ENCODE results near the gene UNC79. TPM values are rescaled to one million over a fixed set of nuclear protein-coding genes. Genes with fewer than 3 reads are reported as not detected.

The UNC79 gene
- total and polyA plus RNA-seq, 2 experiments from 2014 or later: 0.15 to 0.20 TPM

- no peak for DNase-seq (ENCODE audit: low spot score)
- Histone ChIP-seq H4K20me1 (ENCODE audit: insufficient read depth, poor library complexity, severe bottlenecking) (no peaks in the 10 kb centered on the region), H3K4me1 (ENCODE audit: insufficient read depth) (no peaks in the 10 kb centered on the region), H3K79me2 (no peaks in the 10 kb centered on the region), H3K36me3 (replicated peaks; ENCODE audit: insufficient read depth, low read depth) (no peaks in the 10 kb centered on the region), H3K4me2 (no peak overlapping the region), H3K9me3 (ENCODE audit: low read depth) (no peaks in the 10 kb centered on the region), H3K4me3 (no peak overlapping the region), H3K27ac (no peak overlapping the region), H2AFZ (no peak overlapping the region), H3K9me2 (replicated peaks; ENCODE audit: insufficient read depth) (no peaks in the 10 kb centered on the region), H3K27me3 (no peaks in the 10 kb centered on the region)
- WGBS (ENCODE audit: low lambda C conversion rate, missing lambda C conversion rate): 76% methylated on average over 4 of the region's 4 CpGs
- no peak for TF ChIP-seq EZH2 (IDR thresholded peaks at IDR 0.05; ENCODE audit: borderline replicate concordance)
- no peak for TF ChIP-seq EZH2phosphoT487 (IDR thresholded peaks at IDR 0.05; ENCODE audit: low read depth, severe bottlenecking, unreplicated experiment)
- TF ChIP-seq CTCF (IDR thresholded peaks at IDR 0.05; ENCODE audit: poor library complexity): no peak
Measured at GRCh38 chr14:93527203-93527607, 96.5 kb downstream of the UNC79 start.

GRCh38 chr14:93528884-93529558 lies 98.3 kb downstream of the UNC79 start:
- Histone ChIP-seq H3K4me1 (ENCODE audit: insufficient read depth) (no peaks in the 10 kb centered on the region), H3K9me3 (ENCODE audit: low read depth) (no peaks in the 10 kb centered on the region), H4K20me1 (ENCODE audit: insufficient read depth, poor library complexity, severe bottlenecking) (no peaks in the 10 kb centered on the region), H3K4me2 (no peak overlapping the region), H3K27ac (no peak overlapping the region), H2AFZ (no peak overlapping the region), H3K9me2 (replicated peaks; ENCODE audit: insufficient read depth) (no peaks in the 10 kb centered on the region), H3K4me3 (no peak overlapping the region), H3K79me2 (no peaks in the 10 kb centered on the region), H3K36me3 (replicated peaks; ENCODE audit: insufficient read depth, low read depth) (no peaks in the 10 kb centered on the region), H3K27me3 (no peaks in the 10 kb centered on the region)
- TF ChIP-seq EZH2 (IDR thresholded peaks at IDR 0.05; ENCODE audit: borderline replicate concordance) (no peak), CTCF (IDR thresholded peaks at IDR 0.05; ENCODE audit: poor library complexity) (no peak), EZH2phosphoT487 (IDR thresholded peaks at IDR 0.05; ENCODE audit: low read depth, severe bottlenecking, unreplicated experiment) (no peak)
- WGBS (ENCODE audit: low lambda C conversion rate, missing lambda C conversion rate): 93% methylated on average over 1 of the region's 1 CpG
- DNase-seq (ENCODE audit: low spot score): no peak

- no peak overlapping the region for H3K4me2 ChIP-seq
- WGBS (ENCODE audit: low lambda C conversion rate, missing lambda C conversion rate): 96% methylated on average over 1 of the region's 1 CpG
- no peak for DNase-seq (ENCODE audit: low spot score)
- no peak overlapping the region for H3K4me3 ChIP-seq
- no peak overlapping the region for H2AFZ ChIP-seq
- H4K20me1 ChIP-seq (ENCODE audit: insufficient read depth, poor library complexity, severe bottlenecking): no peaks in the 10 kb centered on the region
- no peaks in the 10 kb centered on the region for H3K36me3 ChIP-seq (replicated peaks; ENCODE audit: insufficient read depth, low read depth)
- no peak overlapping the region for H3K27ac ChIP-seq
- TF ChIP-seq EZH2phosphoT487 (IDR thresholded peaks at IDR 0.05; ENCODE audit: low read depth, severe bottlenecking, unreplicated experiment) (no peak), CTCF (IDR thresholded peaks at IDR 0.05; ENCODE audit: poor library complexity) (no peak), EZH2 (IDR thresholded peaks at IDR 0.05; ENCODE audit: borderline replicate concordance) (no peak)
- no peaks in the 10 kb centered on the region for H3K79me2 ChIP-seq
- no peaks in the 10 kb centered on the region for H3K9me3 ChIP-seq (ENCODE audit: low read depth)
- no peaks in the 10 kb centered on the region for H3K9me2 ChIP-seq (replicated peaks; ENCODE audit: insufficient read depth)
- H3K4me1 ChIP-seq (ENCODE audit: insufficient read depth): no peaks in the 10 kb centered on the region
- H3K27me3 ChIP-seq: no peaks in the 10 kb centered on the region
Measured at GRCh38 chr14:93531644-93532043, 100.9 kb downstream of the UNC79 start.
